CD8-positive, alpha-beta memory T cell (primary cell): ENCODE results near the gene ATRNL1. TPM values are rescaled to one million over a fixed set of nuclear protein-coding genes. Genes with fewer than 3 reads are reported as not detected.
A peak's percentile ranks its signal among the peaks of the same experiment; 100 is the strongest.
"Not testable (repeated sequence)": the region's sequence is repeated elsewhere in the genome, so short reads cannot be mapped to it uniquely, and the experiment has no call there.

Source experiments
- CTCF ChIA-PET: fragments of 350-600 bp; sonication (Branson Sonifier 250); formaldehyde crosslinking; loops from one replicate; lab custom pipeline; 2021; ENCODE audit warnings: antibody characterized with exemption; lab: Charles Lee
- POLR2A ChIA-PET: fragments of 350-600 bp; sonication (Branson Sonifier 250); formaldehyde crosslinking; loops from one replicate; lab custom pipeline; 2021; ENCODE audit warnings: antibody characterized with exemption; lab: Charles Lee
- DNase-seq, 5 donors: peaks; one replicate each; pipeline versions ENCODE4 v3.0.0 to v3.0.0-alpha.2; 2020 to 2022; ENCODE audit warnings: mixed read lengths in 1 of 5
- H3K27ac ChIP-seq: one replicate; pipeline ENCODE4 v1.7.0; 2013; ENCODE audit warnings: low read depth, mild to moderate bottlenecking, low read length, moderate library complexity
- H3K27me3 ChIP-seq: 2 replicates; pipeline ENCODE4 v1.7.0; 2013; ENCODE audit warnings: low read length, mild to moderate bottlenecking; ENCODE audit not compliant: insufficient read depth, poor library complexity, severe bottlenecking
- H3K36me3 ChIP-seq: 2 replicates; pipeline ENCODE4 v1.7.0; 2013; ENCODE audit warnings: mild to moderate bottlenecking, low read length, moderate library complexity; ENCODE audit not compliant: insufficient read depth
- H3K4me1 ChIP-seq: 2 replicates; pipeline ENCODE4 v1.7.0; 2013; ENCODE audit warnings: mild to moderate bottlenecking, low read length, moderate library complexity; ENCODE audit not compliant: insufficient read depth
- H3K4me3 ChIP-seq: 2 replicates; pipeline ENCODE4 v1.7.0; 2013; ENCODE audit warnings: mild to moderate bottlenecking, low read length
- H3K9me3 ChIP-seq: 2 replicates; pipeline ENCODE4 v1.7.0; 2013; ENCODE audit warnings: mild to moderate bottlenecking, low read length
- H3K27ac Mint-ChIP-seq, 8 donors: one replicate each; pipeline ENCODE4 v1.8.0; 2020 to 2021; ENCODE audit warnings: mixed read lengths in 8 of 8, mild to moderate bottlenecking in 6 of 8, inconsistent platforms in 3 of 8, moderate library complexity in 3 of 8
- H3K27me3 Mint-ChIP-seq, 2 donors: one replicate each; pipeline ENCODE4 v1.8.0; 2020 to 2021; ENCODE audit warnings: mixed read lengths in 2 of 2, mild to moderate bottlenecking in 1 of 2, moderate library complexity in 1 of 2
- H3K36me3 Mint-ChIP-seq, 3 donors: one replicate each; pipeline ENCODE4 v1.8.0; 2020 to 2021; ENCODE audit warnings: mixed read lengths in 3 of 3, inconsistent platforms in 1 of 3, mild to moderate bottlenecking in 1 of 3
- H3K4me1 Mint-ChIP-seq, 3 donors: one replicate each; pipeline ENCODE4 v1.8.0; 2020 to 2021; ENCODE audit warnings: mixed read lengths in 3 of 3, inconsistent platforms in 1 of 3, mild to moderate bottlenecking in 1 of 3
- H3K4me3 Mint-ChIP-seq, 7 donors: one replicate each; pipeline ENCODE4 v1.8.0; 2020 to 2021; ENCODE audit warnings: mixed read lengths in 7 of 7, mild to moderate bottlenecking in 6 of 7, moderate library complexity in 4 of 7, inconsistent platforms in 2 of 7
- H3K9me3 Mint-ChIP-seq, 5 donors: one replicate each; pipeline ENCODE4 v1.8.0; 2020 to 2022; ENCODE audit warnings: mixed read lengths in 5 of 5, mild to moderate bottlenecking in 3 of 5, moderate library complexity in 2 of 5, inconsistent platforms in 1 of 5
- polyA plus RNA-seq: library from polyadenylated mRNA; unstranded; fragments of 300-500 nt; fragmentation: Illumina TruSeq; gene quantifications from one replicate; pipeline ENCODE4 v1.2.3, GENCODE V29; 2021
- total RNA-seq, 2 experiments: library from RNA; stranded (reverse); gene quantifications; one replicate each; pipeline ENCODE4 v1.2.3, GENCODE V29; 2021

The ATRNL1 gene
- total and polyA plus RNA-seq, 3 experiments from 2014 or later: not detected

DNA sequence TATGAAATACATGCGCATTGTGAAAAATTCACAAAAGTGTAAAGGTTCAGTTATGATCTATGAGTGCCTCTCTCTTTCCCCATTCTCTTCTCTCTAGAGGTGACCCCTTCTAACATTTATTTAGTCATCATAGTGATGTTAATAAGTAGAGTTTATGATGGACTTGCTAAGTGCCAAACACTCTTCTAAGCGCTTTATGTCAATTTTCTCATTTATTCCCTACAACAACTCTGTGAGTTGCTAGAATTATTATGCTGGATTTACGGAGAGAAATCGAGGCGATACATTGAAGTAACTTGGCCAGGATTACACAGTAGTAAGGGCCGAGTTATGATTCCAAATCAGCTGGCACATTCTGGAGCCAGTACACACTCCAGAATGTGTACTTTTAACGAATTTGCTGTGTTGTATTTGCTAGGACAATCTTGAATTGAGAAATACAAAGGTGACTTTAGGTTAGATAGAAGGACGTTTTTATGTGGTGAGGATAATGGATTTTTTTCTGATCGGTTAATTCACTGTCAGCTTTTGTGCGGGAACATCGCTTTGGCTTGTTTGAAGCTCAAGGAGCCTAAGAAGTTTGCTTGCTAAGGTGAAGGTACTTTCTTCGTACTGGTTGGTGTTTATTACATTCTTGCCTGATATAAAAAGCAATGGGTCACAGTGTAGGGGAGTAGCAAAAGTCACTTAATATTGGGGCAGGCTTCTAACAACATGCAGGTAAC is 1.4 kb downstream of the ATRNL1 start:
- Histone ChIP-seq H3K36me3 (no peaks in the 10 kb centered on the region), H3K9me3 (no peaks in the 10 kb centered on the region), H3K4me3 (no peak overlapping the region), H3K4me1 (no peaks in the 10 kb centered on the region), H3K27me3 (peaks cover 6% of the 10 kb centered on the region), H3K27ac (no peak overlapping the region)
- Mint-ChIP-seq H3K4me1 (peaks cover 6 to 19% (median 17%) of the 10 kb centered on the region in 3 donors), H3K27me3 (peaks cover 33 to 57% of the 10 kb centered on the region in 2 donors), H3K36me3 (peaks cover 0 to 4% (median 0%) of the 10 kb centered on the region in 3 donors), H3K9me3 (no peaks in the 10 kb centered on the region), H3K27ac (peak overlapping the region in 1 of 8 donors; percentile 2), H3K4me3 (peak overlapping the region; percentile 34 to 69 (median 57))
- DNase-seq: no peak
- CTCF ChIA-PET: no interaction called here
- POLR2A ChIA-PET: no interaction called here

DNA sequence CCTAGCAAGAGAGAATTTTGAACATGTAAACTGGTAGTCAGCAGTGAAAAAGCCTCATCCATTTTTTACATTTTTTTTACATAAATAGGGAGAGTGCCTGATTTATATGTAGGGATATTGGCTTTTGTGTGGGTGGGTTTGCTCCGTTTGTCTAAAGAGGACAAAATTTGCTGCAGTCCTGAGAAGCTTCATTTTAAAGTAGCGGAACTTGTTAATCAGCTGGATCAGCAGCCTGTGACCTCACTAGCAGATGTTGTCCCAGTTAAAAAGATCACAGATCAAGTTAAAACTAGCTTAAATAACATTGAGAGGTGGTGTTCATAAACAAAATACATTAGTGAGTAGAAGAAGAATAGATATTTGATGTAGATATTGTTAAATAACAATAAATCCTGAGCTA is 2.6 kb downstream of the ATRNL1 start:
- H3K36me3 Mint-ChIP-seq: peaks cover 0 to 4% (median 1%) of the 10 kb centered on the region in 3 donors
- H3K27me3 ChIP-seq: peaks cover 6% of the 10 kb centered on the region
- no peak overlapping the region for H3K4me3 ChIP-seq
- no peaks in the 10 kb centered on the region for H3K9me3 Mint-ChIP-seq
- H3K4me1 ChIP-seq: no peaks in the 10 kb centered on the region
- H3K4me3 Mint-ChIP-seq: no peak overlapping the region
- H3K36me3 ChIP-seq: no peaks in the 10 kb centered on the region
- no peak overlapping the region for H3K27ac Mint-ChIP-seq
- ChIA-PET CTCF (no interaction called here), POLR2A (no interaction called here)
- DNase-seq: no peak
- no peak overlapping the region for H3K27ac ChIP-seq
- peaks cover 6 to 19% (median 17%) of the 10 kb centered on the region in 3 donors for H3K4me1 Mint-ChIP-seq
- peaks cover 33 to 57% of the 10 kb centered on the region in 2 donors for H3K27me3 Mint-ChIP-seq
- H3K9me3 ChIP-seq: no peaks in the 10 kb centered on the region

DNA sequence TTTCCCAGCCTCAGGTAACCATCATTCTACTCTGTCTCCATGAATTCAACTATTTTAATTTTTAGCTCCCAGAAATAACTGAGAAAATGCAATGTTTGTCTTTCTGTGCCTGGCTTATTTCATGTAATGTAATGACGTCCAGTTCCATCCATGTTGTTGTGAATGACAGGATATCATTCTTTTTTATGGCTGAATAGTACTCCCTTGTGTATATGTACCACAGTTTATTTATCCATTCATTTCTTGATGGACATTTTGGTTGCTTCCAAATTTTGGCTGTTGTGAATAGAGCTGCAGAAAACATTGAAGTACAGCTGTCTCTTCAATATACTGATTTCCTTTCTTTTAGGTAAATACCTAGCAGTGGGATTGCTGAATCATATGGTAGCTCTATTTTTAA is 10.5 kb downstream of the ATRNL1 start:
- ChIA-PET CTCF (no interaction called here), POLR2A (no interaction called here)
- no peaks in the 10 kb centered on the region for H3K9me3 ChIP-seq
- no peaks in the 10 kb centered on the region for H3K4me1 Mint-ChIP-seq
- no peak overlapping the region for H3K27ac Mint-ChIP-seq
- peaks cover 10 to 50% of the 10 kb centered on the region in 2 donors for H3K27me3 Mint-ChIP-seq
- peaks cover 0 to 25% (median 15%) of the 10 kb centered on the region in 5 donors for H3K9me3 Mint-ChIP-seq
- no peak overlapping the region for H3K4me3 Mint-ChIP-seq
- DNase-seq: no peak
- H3K4me3 ChIP-seq: no peak overlapping the region
- H3K27ac ChIP-seq: no peak overlapping the region
- no peaks in the 10 kb centered on the region for H3K36me3 ChIP-seq
- peaks cover 0 to 4% (median 0%) of the 10 kb centered on the region in 3 donors for H3K36me3 Mint-ChIP-seq
- no peaks in the 10 kb centered on the region for H3K4me1 ChIP-seq
- no peaks in the 10 kb centered on the region for H3K27me3 ChIP-seq

DNA sequence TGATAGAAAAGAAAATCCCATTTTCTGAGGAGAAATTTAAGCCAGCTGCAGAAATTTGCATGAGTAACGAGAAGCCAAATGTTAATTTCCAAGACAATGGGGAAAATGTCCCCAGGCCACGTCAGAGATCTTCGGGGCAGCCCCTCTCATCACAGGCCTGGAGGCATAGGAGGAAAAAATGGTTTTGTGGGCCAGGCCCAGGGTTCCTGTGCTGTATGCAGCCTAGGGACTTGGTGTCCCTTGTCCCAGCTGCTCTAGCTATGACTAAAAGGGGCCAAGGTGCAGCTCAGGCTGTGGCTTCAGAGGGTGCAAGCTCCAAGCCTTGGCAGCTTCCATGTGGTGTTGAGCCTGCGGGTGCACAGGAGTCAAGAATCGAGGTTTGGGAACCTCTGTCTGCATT is 12.2 kb downstream of the ATRNL1 start:
- H3K4me3 ChIP-seq, H3K27ac Mint-ChIP-seq, H3K36me3 ChIP-seq, DNase-seq, H3K27me3 ChIP-seq, H3K9me3 ChIP-seq, H3K4me1 ChIP-seq, POLR2A ChIA-PET, H3K36me3 Mint-ChIP-seq, CTCF ChIA-PET, H3K4me3 Mint-ChIP-seq, H3K27ac ChIP-seq, H3K4me1 Mint-ChIP-seq: not testable (repeated sequence)
- Mint-ChIP-seq H3K9me3 (peaks cover 0 to 25% (median 15%) of the 10 kb centered on the region in 5 donors), H3K27me3 (peaks cover 10 to 42% of the 10 kb centered on the region in 2 donors)

DNA sequence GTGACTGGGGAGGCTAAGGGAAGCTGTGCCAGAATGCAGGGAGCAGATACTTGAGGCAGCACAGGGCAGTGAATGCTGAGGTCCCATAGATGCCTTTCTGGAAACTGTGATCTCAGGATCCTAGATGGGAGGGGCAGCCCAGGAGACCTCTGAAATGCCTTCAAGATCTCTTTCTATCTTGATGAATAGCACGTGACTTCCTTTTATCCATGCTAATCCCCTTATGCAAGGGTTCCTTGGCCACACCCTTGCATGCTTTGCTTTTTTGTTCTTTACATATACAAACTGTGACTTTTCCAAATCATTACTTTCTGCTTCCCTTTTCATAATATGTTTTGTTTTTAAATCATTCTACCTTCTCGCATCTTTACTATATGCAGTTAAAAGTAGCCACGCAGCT is 14.7 kb downstream of the ATRNL1 start:
- H3K9me3 ChIP-seq: no peaks in the 10 kb centered on the region
- Mint-ChIP-seq H3K9me3 (peaks cover 2 to 23% (median 15%) of the 10 kb centered on the region in 5 donors), H3K4me3 (no peak overlapping the region), H3K4me1 (no peaks in the 10 kb centered on the region), H3K36me3 (peaks cover 0 to 3% (median 0%) of the 10 kb centered on the region in 3 donors), H3K27me3 (peaks cover 12 to 40% of the 10 kb centered on the region in 2 donors), H3K27ac (no peak overlapping the region)
- no peak overlapping the region for H3K4me3 ChIP-seq
- H3K27me3 ChIP-seq: no peaks in the 10 kb centered on the region
- no peaks in the 10 kb centered on the region for H3K4me1 ChIP-seq
- CTCF ChIA-PET: no interaction called here
- no peak overlapping the region for H3K27ac ChIP-seq
- POLR2A ChIA-PET: no interaction called here
- DNase-seq: no peak
- no peaks in the 10 kb centered on the region for H3K36me3 ChIP-seq

DNA sequence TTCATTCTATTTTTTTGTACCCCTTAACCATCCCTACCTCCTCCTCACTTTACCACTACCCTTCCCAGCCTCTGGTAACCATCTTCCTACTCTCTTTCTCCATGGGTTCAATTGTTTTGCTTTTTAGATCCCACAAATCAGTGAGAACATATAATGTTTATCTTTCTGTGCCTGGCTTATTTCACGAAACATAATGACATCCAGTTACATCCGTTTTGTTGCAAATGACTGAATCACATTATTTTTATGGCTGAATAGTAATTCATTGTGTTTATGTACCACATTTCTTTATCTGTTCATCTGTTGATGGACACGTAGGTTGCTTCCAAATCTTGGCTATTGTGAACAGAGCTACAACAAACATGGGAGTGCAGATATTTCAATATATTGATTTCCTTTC is 24.1 kb downstream of the ATRNL1 start:
- no peak overlapping the region for H3K27ac Mint-ChIP-seq
- no peak overlapping the region for H3K4me3 ChIP-seq
- H3K4me1 ChIP-seq: no peaks in the 10 kb centered on the region
- H3K36me3 ChIP-seq: no peaks in the 10 kb centered on the region
- H3K4me1 Mint-ChIP-seq: no peaks in the 10 kb centered on the region
- H3K9me3 Mint-ChIP-seq: peaks cover 0 to 3% (median 0%) of the 10 kb centered on the region in 5 donors
- no peaks in the 10 kb centered on the region for H3K36me3 Mint-ChIP-seq
- no peak overlapping the region for H3K27ac ChIP-seq
- no peaks in the 10 kb centered on the region for H3K27me3 ChIP-seq
- no peak overlapping the region for H3K4me3 Mint-ChIP-seq
- POLR2A ChIA-PET: no interaction called here
- H3K27me3 Mint-ChIP-seq: peaks cover 2 to 4% of the 10 kb centered on the region in 2 donors
- no peak for DNase-seq
- no peaks in the 10 kb centered on the region for H3K9me3 ChIP-seq
- CTCF ChIA-PET: no interaction called here

DNA sequence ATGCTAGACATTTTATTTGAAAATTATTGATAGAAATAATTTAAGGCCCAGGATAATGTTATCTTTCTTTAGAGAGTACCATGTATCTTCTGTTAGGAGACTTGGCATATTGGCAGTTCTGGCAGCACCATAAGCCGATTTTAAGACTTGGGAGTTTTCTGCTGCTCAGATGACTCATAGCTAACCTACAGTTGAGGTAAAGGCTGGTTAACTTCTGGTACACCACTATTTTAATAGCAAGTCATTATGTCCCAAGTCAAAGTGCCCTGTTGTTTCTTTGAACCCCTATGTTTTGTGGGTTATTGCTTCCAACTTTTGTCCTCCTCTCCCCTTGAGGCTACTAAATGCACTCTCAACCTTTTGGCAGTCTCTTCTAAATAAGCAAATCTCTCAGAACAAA is 25.2 kb downstream of the ATRNL1 start:
- Histone ChIP-seq H3K36me3 (no peaks in the 10 kb centered on the region), H3K4me3 (no peak overlapping the region), H3K9me3 (no peaks in the 10 kb centered on the region), H3K27me3 (no peaks in the 10 kb centered on the region), H3K4me1 (no peaks in the 10 kb centered on the region), H3K27ac (no peak overlapping the region)
- no peaks in the 10 kb centered on the region for H3K36me3 Mint-ChIP-seq
- ChIA-PET CTCF (no interaction called here), POLR2A (no interaction called here)
- H3K27ac Mint-ChIP-seq: no peak overlapping the region
- no peaks in the 10 kb centered on the region for H3K4me1 Mint-ChIP-seq
- DNase-seq: no peak
- no peaks in the 10 kb centered on the region for H3K9me3 Mint-ChIP-seq
- H3K4me3 Mint-ChIP-seq: no peak overlapping the region
- peaks cover 2 to 4% of the 10 kb centered on the region in 2 donors for H3K27me3 Mint-ChIP-seq

DNA sequence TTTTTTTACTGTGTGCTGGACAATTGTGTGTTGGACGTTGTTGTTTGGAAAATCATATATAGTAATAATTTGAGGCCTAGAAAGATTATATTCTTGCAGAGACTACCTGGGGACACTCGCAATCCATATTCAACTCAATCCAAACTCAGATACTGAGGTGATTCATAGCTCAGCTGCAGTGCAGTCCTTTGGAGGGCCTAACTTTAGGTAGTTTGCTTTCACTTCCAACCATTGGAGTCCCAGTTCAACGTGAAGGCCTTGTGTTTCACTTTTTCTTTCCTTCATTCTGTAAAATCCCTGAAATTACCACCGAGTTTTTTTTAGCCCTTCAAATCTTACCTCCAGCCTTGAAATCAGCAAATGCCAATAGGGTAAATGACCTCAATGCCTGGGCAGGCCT is 32.3 kb downstream of the ATRNL1 start:
- no peaks in the 10 kb centered on the region for H3K4me1 ChIP-seq
- Mint-ChIP-seq H3K27me3 (peaks cover 0 to 4% of the 10 kb centered on the region in 2 donors), H3K4me3 (no peak overlapping the region), H3K4me1 (no peaks in the 10 kb centered on the region), H3K9me3 (no peaks in the 10 kb centered on the region), H3K27ac (no peak overlapping the region), H3K36me3 (no peaks in the 10 kb centered on the region)
- ChIA-PET POLR2A (no interaction called here), CTCF (no interaction called here)
- no peak overlapping the region for H3K4me3 ChIP-seq
- no peaks in the 10 kb centered on the region for H3K36me3 ChIP-seq
- no peak for DNase-seq
- H3K9me3 ChIP-seq: no peaks in the 10 kb centered on the region
- no peaks in the 10 kb centered on the region for H3K27me3 ChIP-seq
- H3K27ac ChIP-seq: no peak overlapping the region
